Vagina (tissue), 2 donors: ENCODE measurements around the gene FBXW11. TPM values are rescaled to one million over a fixed set of nuclear protein-coding genes. Genes with fewer than 3 reads are reported as not detected.
"Not testable (repeated sequence)": the region's sequence is repeated elsewhere in the genome, so short reads cannot be mapped to it uniquely, and the experiment has no call there.

Source experiments
- DNase-seq, 2 donors: peaks; one replicate each; pipeline ENCODE4 v3.0.0-alpha.2; 2017; ENCODE audit errors: extremely low spot score in 2 of 2
- H3K27ac ChIP-seq: fragments of 200-600 bp; sonication (generic); one replicate; pipeline ENCODE4 v1.5.1; 2019
- H3K27me3 ChIP-seq: fragments of 200-600 bp; sonication (generic); one replicate; pipeline ENCODE4 v1.5.1; 2019
- H3K36me3 ChIP-seq, 2 donors: fragments of 200-600 bp; sonication (generic); one replicate each; pipeline ENCODE4 v1.5.1; 2017 to 2019
- H3K4me1 ChIP-seq: fragments of 200-600 bp; sonication (generic); one replicate; pipeline ENCODE4 v1.5.1; 2019
- H3K4me3 ChIP-seq, 2 donors: fragments of 200-600 bp; sonication (generic); 1 replicate in 1 of 2; 2 replicates in 1 of 2; pipeline ENCODE4 v1.5.1; 2016 to 2019
- H3K9me3 ChIP-seq: fragments of 200-600 bp; sonication (generic); one replicate; pipeline ENCODE4 v1.5.1; 2019
- POLR2A ChIP-seq, 2 donors: fragments of 450-650 bp; IDR thresholded peaks; one replicate each; pipeline ENCODE4 v1.6.1; 2017; ENCODE audit warnings: antibody characterized with exemption in 2 of 2, mild to moderate bottlenecking in 2 of 2, moderate library complexity in 2 of 2
- POLR2AphosphoS5 ChIP-seq, 2 donors: sonication (generic); formaldehyde crosslinking; IDR thresholded peaks; one replicate each; pipeline ENCODE4 v1.9.0; 2017; ENCODE audit warnings: antibody characterized with exemption in 2 of 2, mild to moderate bottlenecking in 2 of 2, low read depth in 1 of 2; ENCODE audit not compliant: insufficient read depth in 1 of 2
- intact Hi-C: fragments of 100-400 bp; cut with DNase I; formaldehyde crosslinking; loops from one replicate; pipeline ENCODE4 v1.15.1; 2023
- total RNA-seq: library from RNA; depleted of rRNA; stranded (reverse); fragments of >200 nt; gene quantifications from one replicate; pipeline ENCODE4 v1.2.3, GENCODE V29; 2016
- TF ChIP-seq, protein P1 (sequence below), 3 experiments: fragments of 450-650 bp in 2 of 3; fragments of 200-600 bp in 1 of 3; sonication (generic) in 1 of 3; IDR thresholded peaks; one replicate each; pipeline ENCODE4 v1.5.1; 2017 to 2019; ENCODE audit warnings: antibody characterized with exemption in 3 of 3, mild to moderate bottlenecking in 2 of 3, moderate library complexity in 2 of 3

The FBXW11 gene
- total RNA-seq, 1 donor from 2014 or later: 40.5 TPM

DNA sequence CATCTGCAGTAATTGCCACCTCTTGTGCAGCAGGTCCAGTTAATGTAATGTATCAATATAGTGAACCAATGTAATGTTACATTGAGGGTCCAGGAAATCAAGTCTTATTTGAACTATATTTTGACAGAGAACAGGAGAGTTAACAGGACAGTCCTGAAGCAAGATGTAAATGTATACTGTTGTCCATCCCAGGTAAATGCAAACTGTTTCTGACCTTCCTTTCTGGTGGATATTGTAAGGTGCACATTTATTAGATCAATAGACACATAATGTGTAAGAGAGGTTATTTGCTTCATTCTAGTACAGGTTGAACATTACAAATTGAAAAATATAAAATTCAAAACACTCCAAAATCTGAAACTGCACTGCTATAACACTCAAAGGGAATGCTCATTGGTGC lies 23.4 kb upstream of the FBXW11 start:
- Histone ChIP-seq H3K4me3 (no peak overlapping the region), H3K36me3 (no peaks in the 10 kb centered on the region)
- intact Hi-C loops: no loop called here

DNA sequence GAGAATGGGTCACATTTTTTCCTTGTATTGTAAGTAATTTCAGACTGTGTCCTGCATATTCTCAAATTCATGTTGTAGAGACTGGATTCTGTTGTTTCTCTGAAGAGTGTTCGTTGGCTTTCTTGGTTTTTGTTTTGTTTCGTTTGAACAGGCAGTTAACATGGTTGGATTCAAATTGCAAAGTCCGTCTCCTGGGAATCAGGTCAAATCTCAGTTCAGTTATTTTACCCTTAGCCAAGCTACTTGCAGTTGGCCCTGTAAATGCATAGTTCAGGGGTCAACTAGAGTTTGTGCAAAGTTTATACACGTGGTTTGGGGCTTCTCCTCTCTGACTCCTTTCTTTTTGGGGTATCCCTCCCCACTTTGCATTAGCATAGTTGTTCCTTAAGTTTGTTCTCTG lies 21.7 kb upstream of the FBXW11 start:
- no peak overlapping the region for H3K4me3 ChIP-seq
- H3K27me3 ChIP-seq: no peaks in the 10 kb centered on the region
- no peaks in the 10 kb centered on the region for H3K36me3 ChIP-seq
- intact Hi-C loops: no loop called here
- H3K4me1 ChIP-seq: no peaks in the 10 kb centered on the region
- no peak for TF ChIP-seq POLR2A (IDR thresholded peaks at IDR 0.05)
- TF ChIP-seq, protein P1, sequence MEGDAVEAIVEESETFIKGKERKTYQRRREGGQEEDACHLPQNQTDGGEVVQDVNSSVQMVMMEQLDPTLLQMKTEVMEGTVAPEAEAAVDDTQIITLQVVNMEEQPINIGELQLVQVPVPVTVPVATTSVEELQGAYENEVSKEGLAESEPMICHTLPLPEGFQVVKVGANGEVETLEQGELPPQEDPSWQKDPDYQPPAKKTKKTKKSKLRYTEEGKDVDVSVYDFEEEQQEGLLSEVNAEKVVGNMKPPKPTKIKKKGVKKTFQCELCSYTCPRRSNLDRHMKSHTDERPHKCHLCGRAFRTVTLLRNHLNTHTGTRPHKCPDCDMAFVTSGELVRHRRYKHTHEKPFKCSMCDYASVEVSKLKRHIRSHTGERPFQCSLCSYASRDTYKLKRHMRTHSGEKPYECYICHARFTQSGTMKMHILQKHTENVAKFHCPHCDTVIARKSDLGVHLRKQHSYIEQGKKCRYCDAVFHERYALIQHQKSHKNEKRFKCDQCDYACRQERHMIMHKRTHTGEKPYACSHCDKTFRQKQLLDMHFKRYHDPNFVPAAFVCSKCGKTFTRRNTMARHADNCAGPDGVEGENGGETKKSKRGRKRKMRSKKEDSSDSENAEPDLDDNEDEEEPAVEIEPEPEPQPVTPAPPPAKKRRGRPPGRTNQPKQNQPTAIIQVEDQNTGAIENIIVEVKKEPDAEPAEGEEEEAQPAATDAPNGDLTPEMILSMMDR (IDR thresholded peaks at IDR 0.05): no peak
- TF ChIP-seq POLR2AphosphoS5 (IDR thresholded peaks at IDR 0.05; ENCODE audit: insufficient read depth in 1 of 2, low read depth in 1 of 2): no peak
- H3K9me3 ChIP-seq: no peaks in the 10 kb centered on the region
- no peak for DNase-seq
- H3K27ac ChIP-seq: no peak overlapping the region

More for the DNA sequence above, 23.4 kb upstream of the FBXW11 start:
- H3K9me3 ChIP-seq: no peaks in the 10 kb centered on the region
- no peak for DNase-seq
- TF ChIP-seq POLR2A (IDR thresholded peaks at IDR 0.05) (no peak), POLR2AphosphoS5 (IDR thresholded peaks at IDR 0.05; ENCODE audit: insufficient read depth in 1 of 2, low read depth in 1 of 2) (no peak)
- TF ChIP-seq, protein P1 (IDR thresholded peaks at IDR 0.05): no peak
- no peaks in the 10 kb centered on the region for H3K4me1 ChIP-seq
- H3K27me3 ChIP-seq: no peaks in the 10 kb centered on the region
- H3K27ac ChIP-seq: no peak overlapping the region

DNA sequence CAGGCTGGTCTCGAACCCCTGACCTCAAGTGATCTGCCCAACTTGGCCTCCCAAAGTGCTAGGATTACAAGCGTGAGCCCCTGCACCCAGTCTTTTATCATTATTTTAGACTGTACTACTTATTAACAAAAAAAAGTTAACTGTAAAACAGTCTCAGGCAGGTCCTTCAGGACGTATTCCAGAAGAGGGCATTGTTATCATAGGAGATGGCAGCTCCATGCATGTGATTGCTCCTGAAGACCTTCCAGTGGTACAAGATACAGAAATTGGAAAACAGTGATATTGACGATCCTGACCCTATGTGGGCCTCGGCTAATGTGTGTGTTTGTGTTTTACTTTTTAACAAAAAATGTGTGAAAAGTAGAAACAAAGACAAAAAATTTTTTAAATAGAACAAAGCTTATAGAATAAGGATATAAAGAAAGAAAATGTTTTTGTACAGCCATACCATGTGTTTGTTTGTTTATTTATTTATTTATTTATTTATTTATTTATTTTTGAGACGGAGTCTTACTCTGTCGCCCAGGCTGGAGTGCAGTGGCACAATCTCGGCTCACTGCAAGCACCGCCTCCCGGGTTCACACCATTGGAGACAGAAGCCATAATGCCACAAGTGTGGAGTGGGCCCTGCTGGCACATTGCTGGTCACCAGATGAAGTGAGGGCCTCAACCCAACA lies 13.8 kb upstream of the FBXW11 start:
- H3K27me3 ChIP-seq, H3K4me3 ChIP-seq, DNase-seq, H3K27ac ChIP-seq, intact Hi-C loops, H3K36me3 ChIP-seq, H3K4me1 ChIP-seq, H3K9me3 ChIP-seq: not testable (repeated sequence)

DNA sequence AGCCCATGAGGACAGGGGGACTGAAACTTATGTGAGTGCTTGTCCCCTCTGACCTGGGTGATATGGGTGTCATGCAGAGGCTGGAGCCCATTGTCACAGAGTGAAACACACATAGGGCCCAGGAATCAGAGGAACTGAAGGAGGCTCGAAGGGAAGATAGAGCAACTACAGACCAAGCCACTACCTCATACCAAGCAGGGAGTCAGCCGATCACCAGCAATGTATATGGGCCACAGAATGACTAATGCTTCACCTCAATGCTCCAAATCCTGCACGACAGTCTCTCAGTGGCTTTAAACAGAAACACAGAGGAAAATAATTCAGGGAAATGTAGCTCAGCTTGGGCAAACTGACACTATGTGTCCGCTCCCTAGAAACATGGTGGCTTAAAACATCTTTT lies 8.9 kb upstream of the FBXW11 start:
- no peaks in the 10 kb centered on the region for H3K9me3 ChIP-seq
- intact Hi-C loops: no loop called here
- no peak for DNase-seq
- no peaks in the 10 kb centered on the region for H3K4me1 ChIP-seq
- H3K27ac ChIP-seq: no peak overlapping the region
- H3K4me3 ChIP-seq: no peak overlapping the region
- no peaks in the 10 kb centered on the region for H3K27me3 ChIP-seq
- TF ChIP-seq POLR2AphosphoS5 (IDR thresholded peaks at IDR 0.05; ENCODE audit: insufficient read depth in 1 of 2, low read depth in 1 of 2) (no peak), POLR2A (IDR thresholded peaks at IDR 0.05) (no peak)
- TF ChIP-seq, protein P1 (IDR thresholded peaks at IDR 0.05): no peak
- no peaks in the 10 kb centered on the region for H3K36me3 ChIP-seq

DNA sequence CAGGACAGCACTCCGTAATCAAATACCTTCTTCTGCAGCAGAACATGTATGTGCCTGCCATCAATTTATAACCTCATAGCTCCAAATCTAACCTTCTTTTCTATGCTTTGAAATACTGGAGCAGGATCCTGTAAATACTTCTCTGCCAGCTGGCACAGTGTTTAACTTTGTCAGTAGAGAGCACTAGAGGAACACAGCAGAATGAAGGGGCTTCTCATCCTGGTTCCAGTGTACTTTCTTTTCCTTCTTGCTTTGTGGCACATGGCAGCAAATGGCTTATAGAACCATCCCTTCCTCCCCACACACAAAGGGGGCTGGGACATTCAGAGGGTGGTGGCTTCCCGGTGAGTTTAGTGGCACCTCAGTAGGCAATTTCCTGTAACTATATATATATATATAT lies 3.8 kb upstream of the FBXW11 start:
- Histone ChIP-seq H3K4me3 (no peak overlapping the region), H3K27ac (no peak overlapping the region), H3K27me3 (no peaks in the 10 kb centered on the region), H3K36me3 (no peaks in the 10 kb centered on the region), H3K4me1 (peaks cover 13% of the 10 kb centered on the region), H3K9me3 (no peaks in the 10 kb centered on the region)
- intact Hi-C loops: no loop called here
- TF ChIP-seq POLR2AphosphoS5 (IDR thresholded peaks at IDR 0.05; ENCODE audit: insufficient read depth in 1 of 2, low read depth in 1 of 2) (no peak), POLR2A (IDR thresholded peaks at IDR 0.05) (no peak)
- TF ChIP-seq, protein P1 (IDR thresholded peaks at IDR 0.05): no peak
- no peak for DNase-seq
